HG03520 (cell line): ENCODE measurements around the gene FAM78A.

Experiments used
- ATAC-seq: cut with Tn5 transposase; IDR thresholded peaks from one replicate; pipeline ENCODE4 v1.9.1; 2021; ENCODE audit warnings: mild to moderate bottlenecking, moderate library complexity; ENCODE audit not compliant: unreplicated experiment

FAM78A gene, protein sequence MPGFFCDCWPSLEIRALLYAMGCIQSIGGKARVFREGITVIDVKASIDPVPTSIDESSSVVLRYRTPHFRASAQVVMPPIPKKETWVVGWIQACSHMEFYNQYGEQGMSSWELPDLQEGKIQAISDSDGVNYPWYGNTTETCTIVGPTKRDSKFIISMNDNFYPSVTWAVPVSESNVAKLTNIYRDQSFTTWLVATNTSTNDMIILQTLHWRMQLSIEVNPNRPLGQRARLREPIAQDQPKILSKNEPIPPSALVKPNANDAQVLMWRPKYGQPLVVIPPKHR

DNA sequence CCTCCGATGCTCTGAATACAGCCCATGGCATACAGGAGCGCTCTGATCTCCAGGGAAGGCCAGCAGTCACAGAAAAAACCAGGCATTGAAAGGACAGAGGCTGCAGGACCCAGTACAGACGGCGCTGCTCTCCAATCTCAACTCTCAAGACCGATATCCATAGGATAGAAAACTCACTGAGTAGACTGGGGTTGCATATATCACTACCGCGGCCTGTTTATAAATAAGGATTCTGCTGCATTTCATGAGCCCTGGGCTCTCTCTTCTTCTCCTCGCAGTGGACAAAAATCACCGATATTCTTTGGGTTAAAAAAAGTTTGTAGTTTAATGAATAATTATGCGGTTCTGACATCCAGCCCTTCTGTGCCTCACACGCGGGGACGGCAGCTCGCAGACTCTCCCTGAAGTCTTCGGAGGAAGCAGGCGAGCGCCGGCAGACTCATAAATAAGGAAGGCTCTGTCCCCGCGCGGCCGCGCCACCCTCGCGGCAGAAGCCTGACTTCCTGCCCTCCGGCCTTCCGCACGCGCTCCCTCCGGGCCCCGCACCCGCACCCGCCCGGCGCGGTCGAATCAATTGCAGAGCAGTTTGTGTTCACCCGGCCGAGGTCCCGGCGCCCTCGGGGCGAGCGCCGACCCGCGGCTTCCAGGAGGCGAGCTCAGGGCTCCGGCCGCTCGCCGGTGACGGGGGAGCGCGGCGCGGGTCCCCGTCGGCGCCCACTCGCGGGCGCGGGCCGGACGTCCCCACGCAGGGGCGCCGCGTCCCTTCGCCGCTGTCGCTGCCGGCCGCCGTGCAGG is at the start of gene FAM78A:
Gene FAM78A (minus strand): TSS at position 417 of the 795 bp plus-strand sequence. CDS start 331 bp downstream, at position 86.
- no peak for ATAC-seq

DNA sequence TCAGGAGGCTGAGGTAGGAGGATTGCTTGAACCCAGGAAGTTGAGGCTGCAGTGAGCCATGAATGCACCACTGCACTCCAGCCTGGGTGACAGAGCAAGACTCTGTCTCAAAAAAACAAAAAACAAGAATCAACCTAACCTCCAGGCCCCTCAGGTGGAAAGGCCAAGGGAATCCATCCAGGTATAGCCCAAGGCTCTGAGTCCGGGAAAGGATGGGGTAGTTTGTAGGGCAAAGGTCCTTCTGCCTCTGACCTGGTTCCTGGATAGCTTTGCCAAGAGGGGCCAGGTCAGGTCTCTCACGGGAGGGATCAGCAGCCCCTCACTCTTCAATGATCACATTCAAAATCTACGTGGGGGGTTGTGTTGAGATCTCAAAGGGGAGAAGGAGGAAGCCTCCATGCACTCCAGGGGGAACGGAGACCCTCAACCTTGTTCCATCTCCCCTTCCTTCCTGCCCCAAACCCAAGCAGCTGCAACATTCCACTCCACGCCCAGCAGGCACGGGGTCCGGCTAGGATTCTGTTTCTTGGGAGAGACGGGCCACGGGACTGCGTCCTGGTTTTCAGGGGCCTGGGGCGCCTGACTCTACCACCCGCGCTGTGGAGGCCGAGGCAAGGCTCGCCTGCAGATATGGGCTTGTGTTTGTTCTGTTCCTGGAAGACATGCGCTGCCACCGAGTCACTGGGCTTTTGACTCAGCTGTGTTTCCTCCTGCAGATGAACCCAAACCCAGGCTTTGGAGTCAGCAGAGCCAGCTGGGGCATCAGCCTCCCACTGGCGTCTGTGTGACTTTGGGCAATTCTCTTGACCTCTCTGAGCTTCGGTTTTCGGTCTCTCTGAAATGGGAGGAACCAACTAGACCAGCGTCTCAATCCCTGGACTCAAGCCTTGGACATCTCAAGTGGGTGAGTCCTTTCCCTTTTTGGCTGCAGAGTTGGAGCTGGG is 48.7 kb upstream of the FAM78A start:
- ATAC-seq: no peak

DNA sequence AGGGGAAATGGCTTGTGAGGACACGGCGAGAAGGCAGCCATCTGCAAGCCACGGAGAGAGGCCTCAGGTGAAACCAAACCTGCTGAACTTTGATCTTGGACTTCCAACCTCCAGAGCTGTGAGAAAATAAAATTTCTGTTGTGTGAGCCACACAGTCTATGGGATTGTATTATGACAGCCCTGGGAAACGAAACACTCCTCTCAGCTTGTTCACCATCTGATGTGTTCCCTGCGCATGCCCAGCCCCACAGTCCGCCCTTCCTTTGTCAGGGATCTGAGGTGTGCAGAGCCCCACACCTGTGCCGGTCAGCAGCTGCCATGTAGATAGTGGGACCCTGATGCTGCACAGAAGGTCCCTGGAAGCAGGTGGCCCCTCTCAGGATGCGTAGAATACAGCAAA is 47.3 kb upstream of the FAM78A start:
- no peak for ATAC-seq

DNA sequence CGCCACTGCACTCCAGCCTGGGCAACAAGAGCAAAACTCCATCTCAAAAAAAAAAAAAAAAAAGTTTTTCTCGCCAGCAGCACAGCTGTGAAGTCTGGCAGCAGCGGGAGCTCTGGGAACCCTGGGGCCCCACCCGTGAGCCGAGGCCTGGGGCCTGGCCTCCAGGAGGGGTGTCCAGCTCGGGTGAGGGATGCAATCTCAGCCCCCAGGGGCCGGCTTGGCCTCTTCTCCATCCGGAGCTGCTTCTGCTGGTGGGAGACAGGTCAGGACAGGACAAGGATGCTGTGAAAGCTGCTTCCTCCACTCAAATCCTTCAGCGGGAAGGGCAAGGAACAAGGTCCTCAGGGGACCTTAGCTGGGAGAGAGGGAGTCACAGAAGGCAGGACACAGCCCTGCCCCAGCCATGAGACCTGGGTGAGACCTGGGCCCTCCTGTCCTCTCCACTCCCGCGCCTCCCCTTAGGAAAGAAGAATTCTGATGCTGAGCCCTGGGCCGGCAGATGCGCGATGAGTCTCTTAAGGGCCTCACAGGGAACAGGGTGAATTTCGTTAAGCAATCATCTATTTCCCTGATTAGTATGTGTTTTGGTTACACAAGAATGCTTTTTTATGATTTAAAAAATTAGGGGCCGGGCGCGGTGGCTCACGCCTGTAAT is 43.8 kb upstream of the FAM78A start:
- ATAC-seq: no peak

DNA sequence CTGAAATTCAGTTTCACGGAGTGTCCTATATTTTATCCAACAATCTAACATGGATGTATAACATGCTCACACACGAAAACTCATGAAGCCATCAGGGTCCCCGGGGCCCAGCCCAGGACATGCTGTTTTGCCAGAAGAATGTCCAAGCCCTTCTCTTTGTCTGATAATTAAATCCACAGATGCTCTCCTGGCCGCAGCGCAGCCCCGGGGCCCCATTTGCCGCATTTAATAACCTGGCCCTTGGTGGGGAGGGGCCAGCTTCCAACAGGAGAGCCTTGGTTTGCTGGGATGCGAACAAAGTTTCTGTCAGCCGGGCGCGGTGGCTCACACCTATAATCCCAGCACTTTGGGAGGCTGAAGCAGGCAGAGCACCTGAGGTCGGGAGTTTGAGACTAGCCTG is 43.2 kb upstream of the FAM78A start:
- ATAC-seq: no peak

DNA sequence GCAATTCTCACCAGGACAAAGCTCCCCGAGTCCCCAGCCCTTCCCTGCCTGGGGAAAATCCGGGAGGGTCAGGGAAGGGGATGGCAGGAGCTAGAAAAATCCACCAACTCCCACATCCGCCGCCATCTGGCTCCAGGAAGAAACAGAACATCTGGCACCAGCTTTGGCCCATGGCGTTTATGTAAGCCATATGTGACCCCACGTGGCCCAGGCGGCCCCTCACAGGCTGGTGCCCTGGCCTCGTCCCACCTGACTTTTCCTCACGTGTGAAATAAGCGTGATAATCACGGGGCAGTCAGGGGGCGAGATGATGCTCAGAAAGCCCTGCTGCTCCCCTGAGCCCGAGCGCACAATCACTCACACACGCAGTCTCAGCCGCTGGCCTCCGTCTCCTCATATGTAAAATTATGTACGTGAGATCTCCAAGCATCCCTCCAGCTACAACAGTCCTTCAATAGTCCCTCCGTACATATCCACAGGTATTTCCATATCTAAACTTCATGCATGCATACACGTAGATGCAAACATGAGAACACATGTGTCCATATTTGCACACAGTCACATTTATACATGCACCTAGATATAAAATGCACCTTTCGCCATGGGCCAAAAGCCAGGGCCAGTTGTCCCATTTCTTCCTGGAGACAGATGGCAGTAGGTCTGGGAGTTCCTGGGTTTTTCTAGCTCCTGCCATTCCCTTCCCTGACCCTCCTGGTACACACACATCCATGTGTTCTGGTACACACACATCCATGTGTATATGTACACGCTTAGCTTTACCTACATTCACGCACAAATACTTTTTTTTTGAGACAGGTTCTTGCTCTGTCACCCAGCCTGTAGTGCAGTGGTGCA is 42.1 kb upstream of the FAM78A start:
- no peak for ATAC-seq

DNA sequence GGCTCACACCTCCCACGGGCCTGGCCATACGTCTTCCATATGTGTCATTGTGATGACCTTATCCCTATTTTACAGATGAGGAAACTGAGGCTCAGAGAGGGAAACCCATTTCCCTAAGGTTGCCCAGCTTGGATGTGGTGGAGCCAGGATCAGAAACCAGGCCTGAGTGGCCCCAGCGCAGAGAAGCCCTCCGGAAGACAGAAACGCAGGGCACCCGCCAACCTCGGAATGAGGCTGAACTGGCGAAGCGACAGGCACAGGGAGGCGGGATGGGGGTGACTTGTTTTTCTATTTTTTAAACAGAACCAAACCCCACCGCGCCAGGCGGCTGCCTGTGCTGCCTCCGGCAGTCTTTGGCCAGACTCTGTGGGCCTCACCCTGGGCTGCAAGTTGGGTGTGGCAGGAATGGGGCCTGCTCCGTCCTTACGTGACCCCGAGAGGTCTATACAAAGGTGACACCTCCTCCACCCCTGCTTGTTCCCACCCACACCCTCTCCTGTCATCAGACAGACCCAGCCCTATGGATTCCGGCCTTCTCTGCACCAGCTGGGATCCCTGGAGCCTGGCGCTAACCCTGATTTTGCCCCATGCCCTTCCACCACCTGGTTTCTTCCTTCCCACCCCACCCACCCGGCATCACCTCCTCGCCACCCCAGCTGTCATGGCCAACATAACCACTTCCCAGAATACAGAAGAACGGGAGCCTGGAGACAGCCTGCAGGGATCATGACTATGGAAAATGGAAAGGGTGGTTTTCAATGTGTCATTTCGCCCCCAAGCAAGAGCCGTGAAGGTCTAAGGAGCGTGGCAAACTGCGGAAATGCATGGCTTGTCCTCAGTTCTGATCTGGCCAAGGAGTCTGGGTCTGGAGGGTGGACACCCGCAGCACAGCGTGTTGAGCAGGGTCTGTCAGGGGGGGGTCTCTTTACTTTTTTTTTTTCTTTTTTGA is 36.8 kb upstream of the FAM78A start:
- no peak for ATAC-seq

DNA sequence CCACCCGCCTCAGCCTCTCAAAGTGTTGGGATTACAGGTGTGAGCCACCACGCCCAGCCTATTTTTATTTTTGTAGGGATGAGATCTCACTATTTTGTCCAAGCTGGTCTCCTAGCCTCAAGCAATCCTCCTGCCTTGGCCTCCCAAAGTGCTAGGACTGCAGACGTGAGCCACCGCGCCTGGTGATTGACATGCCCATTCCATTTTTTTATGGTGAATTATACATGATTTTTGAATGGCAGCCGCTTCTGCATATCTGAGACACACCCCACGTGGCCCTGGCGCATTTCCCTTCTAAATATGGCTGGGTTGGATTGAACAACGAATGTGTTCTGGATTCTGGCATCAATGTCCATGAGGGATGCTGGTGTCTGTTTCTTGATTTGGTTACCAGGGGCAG is 35.9 kb upstream of the FAM78A start:
- ATAC-seq: no peak

DNA sequence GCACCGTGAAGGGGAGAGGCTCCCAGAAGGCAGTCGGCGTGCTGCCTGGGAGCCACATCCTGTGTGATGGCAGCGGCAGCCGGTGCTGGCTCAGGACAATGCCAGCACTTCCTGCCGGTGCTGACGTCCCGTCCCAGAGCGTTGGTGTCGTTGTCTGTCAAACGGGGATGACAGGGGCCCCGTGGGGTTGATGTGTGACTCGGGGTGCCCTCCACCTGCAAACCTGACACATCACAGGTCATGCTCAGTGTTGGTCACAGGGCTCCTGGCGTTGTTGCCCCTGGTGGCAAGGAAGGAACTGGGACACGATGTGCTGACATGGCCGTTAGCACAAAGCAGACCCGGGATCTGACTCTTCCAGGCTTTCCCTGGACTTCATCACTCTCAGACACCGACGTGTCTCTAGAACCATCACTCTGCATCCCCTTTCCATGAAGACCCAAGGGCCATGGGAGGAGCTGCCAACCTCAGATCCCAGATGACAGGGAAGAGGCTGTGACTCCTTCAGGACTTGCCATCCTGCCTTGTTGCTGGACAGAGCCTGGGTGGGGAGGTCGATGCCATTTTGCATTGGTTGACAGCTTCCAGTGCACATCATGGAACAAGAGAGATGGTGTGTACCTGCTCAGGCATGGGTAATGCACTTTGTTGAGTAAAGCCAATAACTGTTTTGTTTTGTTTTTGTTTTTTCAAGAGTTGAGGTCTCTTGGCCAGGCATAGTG is 34.7 kb upstream of the FAM78A start:
- ATAC-seq: no peak

DNA sequence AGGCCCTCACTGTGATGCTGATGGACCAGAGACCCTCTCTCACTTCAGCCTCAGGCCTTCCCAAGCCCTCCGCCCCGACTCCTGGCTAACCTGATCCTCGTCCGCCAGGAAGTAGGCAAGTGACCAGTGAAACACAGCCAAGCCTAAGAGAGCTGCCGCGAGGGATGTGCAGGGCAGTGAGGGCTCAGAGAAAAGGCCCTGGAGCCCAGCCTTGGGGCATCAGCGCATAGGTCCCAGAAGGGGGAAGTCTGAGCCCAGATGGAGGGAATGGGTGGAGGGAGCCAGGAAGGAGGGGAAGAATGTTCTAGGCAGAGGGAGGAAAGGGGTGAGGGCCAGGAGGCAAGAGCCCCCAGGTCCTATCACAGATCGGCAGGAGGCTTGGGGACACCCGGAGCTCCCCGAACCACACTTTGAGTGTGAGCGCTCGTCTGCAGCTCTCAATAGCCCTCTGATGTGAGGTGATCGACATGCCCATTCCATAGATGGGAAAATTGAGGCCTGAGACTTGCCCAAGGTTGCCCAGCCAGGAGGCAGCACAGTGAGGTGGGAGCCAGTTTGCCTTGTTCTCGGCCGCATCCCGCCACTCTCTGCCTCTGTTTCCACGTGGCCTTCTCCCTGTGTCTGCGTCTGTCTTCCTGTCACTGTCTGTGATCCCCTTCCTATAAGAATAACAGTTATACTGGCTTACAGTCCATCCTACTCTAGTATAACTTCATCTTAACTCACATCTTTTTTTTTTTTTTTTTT is 33.4 kb upstream of the FAM78A start:
- ATAC-seq: no peak

DNA sequence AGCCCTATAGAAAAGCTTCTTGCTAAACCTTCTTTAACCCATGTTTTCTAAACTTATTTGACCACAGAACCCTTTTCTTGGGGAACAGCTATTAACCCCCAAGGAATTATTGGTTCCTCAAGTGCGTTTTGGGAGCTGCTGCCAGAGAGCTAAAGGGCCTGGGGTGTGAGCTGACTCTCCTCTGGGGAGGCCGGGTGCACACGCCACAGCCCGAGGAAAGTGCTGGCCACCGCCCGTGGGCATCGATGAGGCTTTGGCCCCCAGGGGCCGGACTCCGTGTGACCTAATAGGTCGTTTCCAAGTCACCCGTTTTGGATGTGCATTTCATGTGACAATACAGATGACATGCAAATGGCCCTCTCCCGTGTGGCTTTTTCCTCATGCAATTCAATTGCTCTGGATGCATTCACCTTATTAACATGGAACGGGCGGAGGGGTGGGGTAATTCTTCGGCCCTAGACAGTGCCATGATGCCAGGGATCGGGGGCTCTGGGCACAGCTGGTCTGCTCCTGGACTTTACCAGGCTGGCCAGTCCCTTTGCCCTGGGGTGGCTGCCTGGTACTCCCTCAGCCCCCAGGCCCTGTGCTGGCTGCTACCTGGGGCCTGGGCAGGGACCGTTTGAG is 32.7 kb upstream of the FAM78A start:
- ATAC-seq: no peak

DNA sequence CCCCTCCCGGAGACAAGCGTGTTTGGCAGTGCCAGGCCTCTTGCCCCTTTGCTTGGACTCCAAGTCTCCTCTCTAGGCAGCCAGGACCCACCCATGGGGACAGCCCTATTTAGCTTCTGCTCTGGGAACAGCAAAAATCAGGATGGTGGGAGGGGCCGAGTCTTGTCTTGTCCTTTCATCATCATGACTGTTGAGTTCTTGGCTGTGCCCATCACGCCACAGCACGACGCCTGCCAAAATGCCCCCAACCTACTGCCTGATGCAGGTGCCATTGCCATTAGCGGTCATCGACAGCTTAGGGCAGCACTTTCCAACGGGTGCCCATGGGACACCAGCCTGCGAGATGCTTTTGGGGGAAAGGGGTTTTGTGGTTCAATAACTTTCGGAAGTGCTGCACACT is 32.1 kb upstream of the FAM78A start:
- no peak for ATAC-seq

DNA sequence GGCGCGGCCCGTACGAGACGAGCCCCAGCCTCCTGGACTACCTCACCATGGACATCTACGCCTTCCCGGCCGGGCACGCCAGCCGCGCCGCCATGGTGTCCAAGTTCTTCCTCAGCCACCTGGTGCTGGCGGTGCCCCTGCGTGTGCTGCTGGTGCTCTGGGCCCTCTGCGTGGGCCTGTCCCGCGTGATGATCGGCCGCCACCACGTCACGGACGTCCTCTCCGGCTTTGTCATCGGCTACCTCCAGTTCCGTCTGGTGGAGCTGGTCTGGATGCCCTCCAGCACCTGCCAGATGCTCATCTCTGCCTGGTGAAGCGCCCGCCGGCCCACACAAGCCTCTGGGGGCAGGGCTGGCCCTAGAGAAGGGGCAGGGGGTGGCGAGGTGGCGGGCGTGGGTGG is 31.7 kb upstream of the FAM78A start:
- ATAC-seq: no peak

DNA sequence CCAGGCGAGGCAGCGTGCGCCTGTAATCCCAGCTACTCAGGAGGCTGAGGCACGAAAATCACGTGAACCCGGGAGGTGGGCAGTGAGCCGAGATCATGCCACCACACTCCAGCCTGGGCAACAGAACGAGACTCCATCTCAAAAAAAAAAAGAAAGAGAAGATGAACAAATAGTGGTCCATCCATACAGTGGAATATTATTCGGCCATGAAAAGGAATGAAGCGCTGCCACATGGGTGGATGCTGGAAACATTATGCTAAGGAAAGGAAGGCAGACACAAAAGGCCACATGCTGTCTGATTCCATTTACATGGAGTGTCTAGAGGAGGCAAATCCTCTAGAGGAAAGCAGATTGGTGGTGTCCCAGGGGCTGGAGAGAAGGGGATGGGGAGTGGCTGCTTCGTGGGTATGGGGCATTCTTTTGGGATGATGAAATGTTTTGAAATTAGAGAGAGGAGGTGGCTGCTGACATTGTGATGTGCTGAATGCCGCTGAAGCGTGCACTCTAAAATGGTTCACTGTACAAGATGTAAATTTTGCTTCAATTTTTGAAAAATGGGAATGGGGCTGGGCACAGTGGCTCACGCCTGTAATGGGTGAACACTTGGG is 30.2 kb upstream of the FAM78A start:
- ATAC-seq: no peak

DNA sequence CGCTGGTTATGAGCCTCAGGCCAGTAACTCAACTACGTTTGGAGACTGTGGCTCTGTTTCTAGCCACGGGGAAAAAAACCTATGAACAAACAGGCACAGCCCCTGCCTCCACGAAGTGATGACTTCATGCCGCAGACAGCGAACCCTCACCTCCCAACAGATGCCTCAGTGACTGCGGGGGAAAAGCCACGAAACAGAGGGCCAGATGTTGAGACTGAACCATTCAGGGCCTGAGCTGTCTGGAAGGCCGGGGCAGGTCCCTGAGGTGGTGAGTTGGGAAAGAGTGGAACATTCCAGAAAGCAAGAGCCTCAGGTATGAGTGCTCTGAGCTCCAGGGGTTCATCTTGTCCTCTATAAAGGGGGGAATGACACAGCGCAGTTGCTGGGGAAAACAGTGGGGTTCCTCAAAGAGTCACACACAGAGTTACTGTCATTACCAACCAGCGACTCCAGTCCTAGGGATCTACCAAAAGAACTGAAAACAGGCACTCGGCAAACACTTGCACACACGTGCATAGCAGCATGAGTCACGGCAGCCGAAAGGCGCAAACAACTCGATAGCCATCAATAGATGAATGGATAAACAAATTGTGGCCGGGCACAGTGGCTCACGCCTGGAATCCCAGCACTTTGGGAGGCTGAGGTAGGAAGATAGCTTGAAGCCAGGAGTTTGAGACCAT is 28.5 kb upstream of the FAM78A start:
- no peak for ATAC-seq
